CD4-positive, alpha-beta memory T cell (primary cell): ENCODE results near the gene LIMCH1. TPM values are rescaled to one million over a fixed set of nuclear protein-coding genes. Genes with fewer than 3 reads are reported as not detected.

Experiments used
- CTCF ChIA-PET: fragments of 350-600 bp; sonication (Branson Sonifier 250); formaldehyde crosslinking; loops from one replicate; lab custom pipeline; 2021; ENCODE audit warnings: inconsistent platforms; ENCODE audit not compliant: partially characterized antibody; lab: Charles Lee
- POLR2A ChIA-PET: fragments of 350-600 bp; sonication (Branson Sonifier 250); formaldehyde crosslinking; loops from one replicate; lab custom pipeline; 2021; ENCODE audit not compliant: partially characterized antibody; lab: Charles Lee
- DNase-seq, 5 donors: peaks; one replicate each; pipeline versions ENCODE4 v3.0.0 to v3.0.0-alpha.2; 2020 to 2022; ENCODE audit warnings: mixed read lengths in 1 of 5
- H3K27ac ChIP-seq: one replicate; pipeline ENCODE4 v1.7.0; 2013; ENCODE audit warnings: low read depth, low read length
- H3K27me3 ChIP-seq: 2 replicates; pipeline ENCODE4 v1.7.0; 2013; ENCODE audit warnings: mild to moderate bottlenecking, low read length, moderate library complexity; ENCODE audit not compliant: insufficient read depth
- H3K36me3 ChIP-seq: 2 replicates; pipeline ENCODE4 v1.7.0; 2013; ENCODE audit warnings: mild to moderate bottlenecking, low read length, moderate library complexity; ENCODE audit not compliant: insufficient read depth
- H3K4me1 ChIP-seq: 2 replicates; pipeline ENCODE4 v1.7.0; 2013; ENCODE audit warnings: mild to moderate bottlenecking, low read length, moderate library complexity; ENCODE audit not compliant: insufficient read depth
- H3K4me3 ChIP-seq, 2 donors: one replicate each; pipeline ENCODE4 v1.7.0; 2013; ENCODE audit warnings: low read length in 2 of 2, mild to moderate bottlenecking in 1 of 2
- H3K9me3 ChIP-seq, 2 donors: one replicate each; pipeline ENCODE4 v1.7.0; 2013; ENCODE audit warnings: low read length in 2 of 2, control low read depth in 1 of 2; ENCODE audit not compliant: control insufficient read depth in 1 of 2
- H3K27ac Mint-ChIP-seq, 7 donors: one replicate each; pipeline ENCODE4 v1.8.0; 2020 to 2021; ENCODE audit warnings: mixed read lengths in 7 of 7, mild to moderate bottlenecking in 6 of 7, inconsistent platforms in 3 of 7, moderate library complexity in 3 of 7
- H3K27me3 Mint-ChIP-seq, 2 donors: one replicate each; pipeline ENCODE4 v1.8.0; 2020 to 2021; ENCODE audit warnings: mixed read lengths in 2 of 2
- H3K36me3 Mint-ChIP-seq, 2 donors: one replicate each; pipeline ENCODE4 v1.8.0; 2020 to 2021; ENCODE audit warnings: mixed read lengths in 2 of 2, inconsistent platforms in 1 of 2, mild to moderate bottlenecking in 1 of 2
- H3K4me1 Mint-ChIP-seq, 4 donors: one replicate each; pipeline ENCODE4 v1.8.0; 2020 to 2021; ENCODE audit warnings: mixed read lengths in 4 of 4, mild to moderate bottlenecking in 1 of 4
- H3K4me3 Mint-ChIP-seq, 8 donors: one replicate each; pipeline ENCODE4 v1.8.0; 2020 to 2021; ENCODE audit warnings: mixed read lengths in 8 of 8, mild to moderate bottlenecking in 7 of 8, moderate library complexity in 6 of 8, inconsistent platforms in 3 of 8
- H3K9me3 Mint-ChIP-seq, 8 donors: one replicate each; pipeline ENCODE4 v1.8.0; 2020 to 2021; ENCODE audit warnings: mixed read lengths in 8 of 8, mild to moderate bottlenecking in 5 of 8, inconsistent platforms in 3 of 8, moderate library complexity in 1 of 8
- intact Hi-C: fragments of 100-400 bp; cut with micrococcal nuclease; formaldehyde crosslinking; loops from one replicate; pipeline ENCODE4 v1.15.1; 2023
- polyA plus RNA-seq, 2 donors: library from polyadenylated mRNA; unstranded; fragments of 300-500 nt; fragmentation: Illumina TruSeq; gene quantifications; one replicate each; pipeline ENCODE4 v1.2.3, GENCODE V29; 2021
- total RNA-seq, 2 experiments: library from RNA; stranded (reverse); gene quantifications; one replicate each; pipeline ENCODE4 v1.2.3, GENCODE V29; 2021

Gene LIMCH1
- total and polyA plus RNA-seq, 4 experiments from 2014 or later, result not detected

GRCh38 chr4:41719417-41719816 is 181.5 kb downstream of the LIMCH1 start:
- ChIA-PET CTCF (interaction anchor here (1.1 kb wide), 1 partner anchor 20 kb away, joined by 3 read pairs; no protein-coding TSS in a partner anchor), POLR2A (no interaction called here)
- Mint-ChIP-seq H3K4me3 (no peak overlapping the region), H3K36me3 (no peaks in the 10 kb centered on the region), H3K27me3 (peaks cover 0 to 8% of the 10 kb centered on the region in 2 donors), H3K27ac (no peak overlapping the region), H3K4me1 (no peaks in the 10 kb centered on the region), H3K9me3 (peaks cover 0 to 9% (median 1%) of the 10 kb centered on the region in 8 donors)
- intact Hi-C loops, result no loop called here
- DNase-seq, result no peak
- no peaks in the 10 kb centered on the region for H3K36me3 ChIP-seq
- H3K27me3 ChIP-seq, result no peaks in the 10 kb centered on the region
- no peaks in the 10 kb centered on the region for H3K4me1 ChIP-seq
- no peaks in the 10 kb centered on the region for H3K9me3 ChIP-seq
- no peak overlapping the region for H3K27ac ChIP-seq
- no peak overlapping the region for H3K4me3 ChIP-seq

DNA sequence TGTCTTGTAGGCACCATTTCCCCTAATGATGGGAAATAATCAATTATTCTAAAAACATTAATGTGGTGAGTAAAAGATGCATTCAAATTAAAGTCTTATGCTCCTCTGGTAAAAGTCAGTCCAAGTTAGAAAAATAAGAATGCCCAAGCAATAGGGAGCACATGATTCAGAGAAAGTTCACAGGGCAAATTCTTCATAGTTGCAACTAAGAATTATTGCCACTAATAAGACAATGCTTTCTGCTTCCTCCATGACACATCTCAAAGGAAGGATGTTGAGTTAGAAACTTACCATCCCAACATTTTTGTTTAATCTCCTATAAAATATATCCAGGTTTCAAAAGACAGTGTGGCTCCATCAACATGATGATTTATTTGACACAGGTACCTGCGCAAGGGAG is 184.2 kb downstream of the LIMCH1 start:
- Histone ChIP-seq H3K4me1 (no peaks in the 10 kb centered on the region), H3K9me3 (no peaks in the 10 kb centered on the region), H3K27ac (no peak overlapping the region), H3K27me3 (no peaks in the 10 kb centered on the region), H3K36me3 (no peaks in the 10 kb centered on the region), H3K4me3 (no peak overlapping the region)
- H3K4me3 Mint-ChIP-seq, result no peak overlapping the region
- CTCF ChIA-PET, result no interaction called here
- peaks cover 0 to 17% (median 11%) of the 10 kb centered on the region in 8 donors for H3K9me3 Mint-ChIP-seq
- H3K27ac Mint-ChIP-seq, result no peak overlapping the region
- no peaks in the 10 kb centered on the region for H3K4me1 Mint-ChIP-seq
- intact Hi-C loops, result no loop called here
- DNase-seq, result no peak
- POLR2A ChIA-PET, result no interaction called here
- H3K36me3 Mint-ChIP-seq, result no peaks in the 10 kb centered on the region
- peaks cover 0 to 8% of the 10 kb centered on the region in 2 donors for H3K27me3 Mint-ChIP-seq

DNA sequence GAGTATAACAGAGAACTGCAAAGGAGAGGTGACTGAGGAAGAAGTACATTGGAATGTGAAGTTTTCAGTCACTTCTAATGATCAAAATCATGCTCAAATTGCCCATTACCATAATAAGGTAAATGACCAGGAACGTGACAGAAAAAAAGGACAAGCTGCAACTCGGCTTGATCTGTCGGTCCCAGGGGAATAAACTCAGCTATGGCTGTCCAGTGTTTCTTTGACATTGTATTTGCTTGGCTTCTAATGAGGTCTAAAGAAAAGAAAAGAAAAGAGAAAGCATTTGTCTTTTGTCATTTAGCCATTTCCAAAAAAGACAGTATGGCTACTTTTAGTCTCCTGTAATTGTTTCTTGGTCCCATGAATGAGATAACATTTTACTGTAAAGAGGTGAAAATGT is 185.3 kb downstream of the LIMCH1 start:
- no peaks in the 10 kb centered on the region for H3K36me3 Mint-ChIP-seq
- Histone ChIP-seq H3K36me3 (no peaks in the 10 kb centered on the region), H3K9me3 (no peaks in the 10 kb centered on the region), H3K4me1 (no peaks in the 10 kb centered on the region), H3K27ac (no peak overlapping the region), H3K27me3 (no peaks in the 10 kb centered on the region), H3K4me3 (no peak overlapping the region)
- no peak overlapping the region for H3K4me3 Mint-ChIP-seq
- POLR2A ChIA-PET, result no interaction called here
- peaks cover 0 to 17% (median 12%) of the 10 kb centered on the region in 8 donors for H3K9me3 Mint-ChIP-seq
- no peaks in the 10 kb centered on the region for H3K4me1 Mint-ChIP-seq
- peaks cover 0 to 8% of the 10 kb centered on the region in 2 donors for H3K27me3 Mint-ChIP-seq
- intact Hi-C loops, result no loop called here
- no peak overlapping the region for H3K27ac Mint-ChIP-seq
- no peak for DNase-seq
- CTCF ChIA-PET, result no interaction called here

GRCh38 chr4:41725254-41725653 is 187.3 kb downstream of the LIMCH1 start:
- H3K4me3 Mint-ChIP-seq, result no peak overlapping the region
- Histone ChIP-seq H3K36me3 (no peaks in the 10 kb centered on the region), H3K4me3 (no peak overlapping the region), H3K27me3 (no peaks in the 10 kb centered on the region), H3K9me3 (no peaks in the 10 kb centered on the region), H3K4me1 (no peaks in the 10 kb centered on the region), H3K27ac (no peak overlapping the region)
- DNase-seq, result no peak
- ChIA-PET CTCF (no interaction called here), POLR2A (no interaction called here)
- peaks cover 0 to 16% (median 11%) of the 10 kb centered on the region in 8 donors for H3K9me3 Mint-ChIP-seq
- H3K27ac Mint-ChIP-seq, result no peak overlapping the region
- no peaks in the 10 kb centered on the region for H3K36me3 Mint-ChIP-seq
- intact Hi-C loops, result no loop called here
- no peaks in the 10 kb centered on the region for H3K4me1 Mint-ChIP-seq
- peaks cover 0 to 8% of the 10 kb centered on the region in 2 donors for H3K27me3 Mint-ChIP-seq

- no peaks in the 10 kb centered on the region for H3K4me1 ChIP-seq
- H3K36me3 Mint-ChIP-seq, result no peaks in the 10 kb centered on the region
- POLR2A ChIA-PET, result no interaction called here
- H3K27ac ChIP-seq, result no peak overlapping the region
- no peak overlapping the region for H3K27ac Mint-ChIP-seq
- CTCF ChIA-PET, result no interaction called here
- H3K4me3 Mint-ChIP-seq, result no peak overlapping the region
- no peak for DNase-seq
- H3K4me3 ChIP-seq, result no peak overlapping the region
- H3K27me3 Mint-ChIP-seq, result peaks cover 0 to 6% of the 10 kb centered on the region in 2 donors
- no peaks in the 10 kb centered on the region for H3K9me3 ChIP-seq
- no peaks in the 10 kb centered on the region for H3K27me3 ChIP-seq
- no peaks in the 10 kb centered on the region for H3K4me1 Mint-ChIP-seq
- no peaks in the 10 kb centered on the region for H3K36me3 ChIP-seq
- peaks cover 0 to 16% (median 9%) of the 10 kb centered on the region in 8 donors for H3K9me3 Mint-ChIP-seq
- intact Hi-C loops, result no loop called here
Observed at GRCh38 chr4:41727861-41728572, 190.1 kb downstream of the LIMCH1 start.

DNA sequence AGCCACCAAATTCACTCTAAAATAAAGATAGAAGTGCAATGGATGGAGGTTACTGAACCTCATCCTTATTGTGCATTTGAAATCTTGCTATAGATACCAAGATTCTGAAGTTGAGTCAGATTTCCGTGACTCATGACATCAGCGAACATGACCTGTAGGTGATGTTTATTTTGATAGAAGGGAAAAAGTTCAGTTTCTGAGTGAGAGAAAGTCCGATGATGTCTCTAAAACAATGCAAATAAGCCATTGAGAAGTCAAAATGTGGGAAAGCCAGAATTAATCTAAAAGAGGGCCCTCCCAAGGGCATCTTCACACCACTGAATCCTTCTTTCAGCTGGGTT is 190.6 kb downstream of the LIMCH1 start:
- ChIA-PET CTCF (no interaction called here), POLR2A (no interaction called here)
- intact Hi-C loops, result no loop called here
- H3K9me3 Mint-ChIP-seq, result peaks cover 0 to 16% (median 9%) of the 10 kb centered on the region in 8 donors
- no peaks in the 10 kb centered on the region for H3K36me3 Mint-ChIP-seq
- Histone ChIP-seq H3K36me3 (no peaks in the 10 kb centered on the region), H3K27me3 (no peaks in the 10 kb centered on the region), H3K4me1 (no peaks in the 10 kb centered on the region), H3K4me3 (no peak overlapping the region), H3K27ac (no peak overlapping the region), H3K9me3 (no peaks in the 10 kb centered on the region)
- no peak overlapping the region for H3K4me3 Mint-ChIP-seq
- H3K27me3 Mint-ChIP-seq, result peaks cover 0 to 6% of the 10 kb centered on the region in 2 donors
- no peak overlapping the region for H3K27ac Mint-ChIP-seq
- H3K4me1 Mint-ChIP-seq, result no peaks in the 10 kb centered on the region
- no peak for DNase-seq

DNA sequence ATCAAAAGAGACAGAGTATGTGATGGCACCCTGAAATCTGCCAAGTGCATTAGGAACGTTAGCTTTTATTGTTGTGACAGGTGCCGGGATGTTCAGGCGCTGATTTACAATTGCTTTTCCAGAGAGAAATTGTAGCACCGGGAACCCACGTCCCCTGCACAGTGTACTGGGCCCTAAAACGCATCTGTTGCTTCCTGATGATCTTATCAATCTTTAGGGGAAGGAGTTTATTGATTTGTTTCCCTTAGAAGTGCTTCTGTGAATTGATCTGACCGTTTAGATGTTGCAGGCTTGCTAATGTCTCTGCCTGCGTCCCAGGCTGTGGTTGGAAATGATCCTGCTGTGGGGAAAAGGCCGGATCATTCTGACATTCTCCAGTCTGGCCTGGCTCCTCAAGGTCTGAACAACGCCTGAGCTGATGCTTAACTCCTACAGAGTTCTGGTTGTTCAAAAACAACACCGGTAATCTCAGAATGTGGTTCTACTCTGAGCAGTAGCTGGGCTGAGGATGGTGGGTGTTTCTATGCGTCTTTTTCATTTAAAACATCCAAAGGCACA is 193.7 kb downstream of the LIMCH1 start:
- ChIA-PET POLR2A (no interaction called here), CTCF (no interaction called here)
- Histone ChIP-seq H3K9me3 (no peaks in the 10 kb centered on the region), H3K27ac (no peak overlapping the region), H3K27me3 (no peaks in the 10 kb centered on the region), H3K4me1 (no peaks in the 10 kb centered on the region), H3K4me3 (no peak overlapping the region), H3K36me3 (no peaks in the 10 kb centered on the region)
- H3K9me3 Mint-ChIP-seq, result peaks cover 0 to 12% (median 3%) of the 10 kb centered on the region in 8 donors
- H3K4me3 Mint-ChIP-seq, result no peak overlapping the region
- H3K36me3 Mint-ChIP-seq, result no peaks in the 10 kb centered on the region
- H3K27ac Mint-ChIP-seq, result no peak overlapping the region
- H3K4me1 Mint-ChIP-seq, result no peaks in the 10 kb centered on the region
- H3K27me3 Mint-ChIP-seq, result peaks cover 0 to 8% of the 10 kb centered on the region in 2 donors
- intact Hi-C loops, result no loop called here
- DNase-seq, result no peak
